Adrenal gland (tissue), 12 donors: ENCODE results near the gene TPO. TPM values are rescaled to one million over a fixed set of nuclear protein-coding genes. Genes with fewer than 3 reads are reported as not detected.

Experiments
- DNase-seq, 7 donors: peaks; one replicate each; pipeline ENCODE4 v3.0.0-alpha.2; 2019 to 2020
- H3K27ac ChIP-seq, 5 donors: fragments of 200-600 bp; sonication (generic) in 4 of 5; 1 replicate in 3 of 5; 2 replicates in 2 of 5; pipeline versions ENCODE4 v1.5.1 to v1.8.0; 2016 to 2020; ENCODE audit warnings: mild to moderate bottlenecking in 1 of 5
- H3K27me3 ChIP-seq: fragments of 200-600 bp; 2 replicates; pipeline ENCODE4 v1.8.0; 2021
- H3K36me3 ChIP-seq, 2 donors: fragments of 200-600 bp; replicated peaks in 1 of 2; 1 replicate in 1 of 2; 2 replicates in 1 of 2; pipeline versions ENCODE4 v1.5.1 to v1.8.0; 2018 to 2022
- H3K4me1 ChIP-seq, 2 donors: fragments of 200-600 bp; replicated peaks in 1 of 2; 1 replicate in 1 of 2; 2 replicates in 1 of 2; pipeline versions ENCODE4 v1.5.1 to v1.8.0; 2018 to 2021
- H3K4me3 ChIP-seq, 4 donors: fragments of 200-600 bp; sonication (generic) in 3 of 4; one replicate each; pipeline ENCODE4 v1.5.1; 2016 to 2018
- H3K9me3 ChIP-seq, 3 donors: fragments of 200-600 bp; sonication (generic) in 1 of 3; replicated peaks in 1 of 3; 1 replicate in 2 of 3; 2 replicates in 1 of 3; pipeline versions ENCODE4 v1.5.1 to v1.8.0; 2016 to 2021
- CTCF ChIP-seq, 6 experiments: fragments of 450-650 bp in 4 of 6; fragments of 200-600 bp in 2 of 6; sonication (generic) in 1 of 6; IDR thresholded peaks; 1 replicate in 5 of 6; 2 replicates in 1 of 6; pipeline versions ENCODE4 v1.5.1 to v1.8.0; 2016 to 2021; ENCODE audit warnings: antibody characterized with exemption in 6 of 6, mild to moderate bottlenecking in 2 of 6, moderate library complexity in 1 of 6
- POLR2A ChIP-seq, 2 donors: fragments of 450-650 bp; IDR thresholded peaks; one replicate each; pipeline ENCODE4 v1.6.1; 2017; ENCODE audit warnings: antibody characterized with exemption in 2 of 2, mild to moderate bottlenecking in 2 of 2, moderate library complexity in 1 of 2
- WGBS, 4 donors: extraction: QIAGEN DNeasy Blood & Tissue Kit in 2 of 4; methylation state at CpG; one replicate each; pipeline versions ENCODE4 v1.1.5 to v1.1.7; 2013 to 2017; 5-methylcytosine and 5-hydroxymethylcytosine counted together
- intact Hi-C, 2 donors: fragments of 100-400 bp; cut with DNase I; formaldehyde crosslinking; loops; one replicate each; pipeline versions ENCODE4 v1.14.1 to v1.15.0; 2022 to 2023
- polyA plus RNA-seq, 3 donors: library from polyadenylated mRNA; stranded (reverse); fragments of 200-250 nt in 2 of 3; fragments of 350-450 nt in 1 of 3; fragmentation: Illumina TruSeq in 1 of 3; extraction: RNeasy Lipid Tissue Mini Kit (QIAGEN cat#74804) in 1 of 3; gene quantifications; one replicate each; pipeline ENCODE4 v1.2.3, GENCODE V29; 2013 to 2014
- total RNA-seq, 9 donors: library from RNA; depleted of rRNA in 4 of 9; stranded (reverse); fragments of >200 nt in 4 of 9; fragments of 120-200 nt in 1 of 9; fragmentation: NEBNext Ultra II Directional in 1 of 9; extraction: Animal tissue kit (Norgen Biotek cat#: 25700) in 1 of 9; gene quantifications; one replicate each; pipeline versions ENCODE4 v1.1.0 to v1.2.4, GENCODE V29; 2013 to 2023
- donor health status: healthy with polysubstance abuse.
- donor health status: Bipolar disorder and iron deficiency.
- donor health status: DM: yes; HTN: yes; CAD: no.
- donor health status: DM: no; HTN: no; CAD: no.
- donor health status: DM: no; HTN: no; CAD: no.
- donor health status: DM: yes; HTN: yes; CAD: no.

The TPO gene
- total and polyA plus RNA-seq, 12 donors: 0.08 to 16.0 (median 1.6) TPM; not detected in 8

DNA sequence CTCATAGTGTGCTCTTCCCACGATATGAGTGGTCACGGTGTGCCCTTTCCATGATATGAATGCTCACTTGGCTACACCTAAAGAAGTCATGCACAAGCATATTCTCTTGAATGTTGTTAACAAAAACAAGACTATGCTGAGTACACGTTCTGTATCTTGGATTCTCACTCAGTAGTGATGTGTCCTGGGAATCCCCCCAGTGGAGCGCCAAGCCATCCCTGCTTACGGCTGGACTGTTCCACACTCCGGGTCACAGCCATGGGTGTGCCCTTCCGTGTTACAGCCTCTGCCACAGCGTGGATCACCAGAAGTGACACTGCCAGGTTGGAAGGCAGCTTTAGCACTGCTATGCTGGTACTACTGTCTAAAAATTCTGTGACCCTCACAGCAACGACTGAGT, 59.1 kb downstream of the TPO start:
- no peaks in the 10 kb centered on the region for H3K27me3 ChIP-seq
- WGBS, 4 donors: 84 to 90% (median 87%) methylated on average over 6 to 9 of the region's 9 CpGs
- TF ChIP-seq POLR2A (IDR thresholded peaks at IDR 0.05): no peak
- no peak for TF ChIP-seq CTCF (IDR thresholded peaks at IDR 0.05)
- no peak for DNase-seq
- no peak overlapping the region for H3K27ac ChIP-seq
- H3K4me3 ChIP-seq: no peak overlapping the region
- H3K36me3 ChIP-seq: no peaks in the 10 kb centered on the region
- intact Hi-C loops: no loop called here
- no peaks in the 10 kb centered on the region for H3K4me1 ChIP-seq
- no peaks in the 10 kb centered on the region for H3K9me3 ChIP-seq

- Histone ChIP-seq H3K9me3 (no peaks in the 10 kb centered on the region), H3K4me1 (no peaks in the 10 kb centered on the region), H3K27me3 (no peaks in the 10 kb centered on the region), H3K27ac (no peak overlapping the region), H3K4me3 (no peak overlapping the region), H3K36me3 (no peaks in the 10 kb centered on the region)
- DNase-seq: no peak
- intact Hi-C loops: no loop called here
- TF ChIP-seq POLR2A (IDR thresholded peaks at IDR 0.05) (no peak), CTCF (IDR thresholded peaks at IDR 0.05) (no peak)
- 77 to 97% (median 87%) methylated on average over 10 to 30 of the region's 30 CpGs for WGBS, 4 donors
Observed at GRCh38 chr2:1476617-1477195, 63.4 kb downstream of the TPO start.

- DNase-seq: peak in 1 of 7 donors; percentile 23
- H3K4me3 ChIP-seq: no peak overlapping the region
- H3K27me3 ChIP-seq: no peaks in the 10 kb centered on the region
- intact Hi-C loops: no loop called here
- TF ChIP-seq POLR2A (IDR thresholded peaks at IDR 0.05) (no peak), CTCF (IDR thresholded peaks at IDR 0.05) (no peak)
- H3K4me1 ChIP-seq: no peaks in the 10 kb centered on the region
- no peak overlapping the region for H3K27ac ChIP-seq
- no peaks in the 10 kb centered on the region for H3K9me3 ChIP-seq
- no peaks in the 10 kb centered on the region for H3K36me3 ChIP-seq
- WGBS, 4 donors: 75 to 89% (median 79%) methylated on average over 45 to 76 of the region's 76 CpGs
Observed at GRCh38 chr2:1477196-1478040, 64.2 kb downstream of the TPO start.

GRCh38 chr2:1478311-1479305, 65.3 kb downstream of the TPO start:
- TF ChIP-seq POLR2A (IDR thresholded peaks at IDR 0.05) (no peak), CTCF (IDR thresholded peaks at IDR 0.05) (no peak)
- Histone ChIP-seq H3K4me3 (no peak overlapping the region), H3K36me3 (no peaks in the 10 kb centered on the region), H3K27ac (no peak overlapping the region), H3K27me3 (no peaks in the 10 kb centered on the region), H3K9me3 (no peaks in the 10 kb centered on the region), H3K4me1 (no peaks in the 10 kb centered on the region)
- intact Hi-C loops: no loop called here
- peak in 1 of 7 donors; percentile 23 for DNase-seq
- 79 to 87% (median 81%) methylated on average over 34 to 48 of the region's 48 CpGs for WGBS, 4 donors
